SK-N-SH (cell line): Measurements from ENCODE around the gene PTPN4. TPM values are rescaled to one million over a fixed set of nuclear protein-coding genes. Genes with fewer than 3 reads are reported as not detected.

Experiments used
- CTCF ChIA-PET: fragments of 300-600, 350-600 bp; formaldehyde crosslinking; extraction: SDS; loops from one replicate; lab custom pipeline; 2021; lab: Yijun Ruan, JAX
- POLR2A ChIA-PET: fragments of 350-600 bp; sonication (Branson Sonifier 250); formaldehyde crosslinking; extraction: SDS; loops from one replicate; lab custom pipeline; 2020; ENCODE audit warnings: antibody characterized with exemption, inconsistent platforms; lab: Yijun Ruan, JAX
- DNase-seq: peaks from one replicate; pipeline ENCODE4 v3.0.0; 2012
- H2AFZ ChIP-seq: fragments of 200-600 bp; sonication (generic); 2 replicates; pipeline ENCODE4 v1.8.1; 2016; ENCODE audit warnings: antibody characterized with exemption, mild to moderate bottlenecking, low read depth
- H3F3A ChIP-seq: fragments of 200-600 bp; sonication (generic); replicated peaks from 2 replicates; pipeline ENCODE3; 2016; ENCODE audit warnings: antibody characterized with exemption, mild to moderate bottlenecking; ENCODE audit not compliant: insufficient read depth
- H3K27ac ChIP-seq, 2 experiments: fragments of 200-500 bp in 1 of 2; fragments of 200-600 bp in 1 of 2; sonication (Bioruptor generic) in 1 of 2; sonication (generic), shearing (Covaris generic) in 1 of 2; 2 replicates each; pipeline versions ENCODE4 v1.5.1 to v1.6.1; 2014 to 2016; ENCODE audit warnings: low read depth in 2 of 2, inconsistent platforms in 1 of 2, low read length in 1 of 2, mild to moderate bottlenecking in 1 of 2, mixed read lengths in 1 of 2
- H3K27me3 ChIP-seq: fragments of 200-600 bp; sonication (generic), shearing (Covaris generic); 2 replicates; pipeline ENCODE4 v1.6.1; 2016; ENCODE audit warnings: mixed run types; ENCODE audit not compliant: insufficient read depth
- H3K36me3 ChIP-seq, 2 experiments: fragments of 200-500 bp in 1 of 2; fragments of 200-600 bp in 1 of 2; sonication (Bioruptor generic) in 1 of 2; sonication (generic) in 1 of 2; replicated peaks in 1 of 2; 2 replicates each; pipeline versions ENCODE3 to v1.5.1; 2014 to 2016; ENCODE audit warnings: low read length in 1 of 2, mild to moderate bottlenecking in 1 of 2; ENCODE audit not compliant: insufficient read depth in 2 of 2, control insufficient read depth in 1 of 2
- H3K4me1 ChIP-seq, 2 experiments: fragments of 200-500 bp in 1 of 2; fragments of 200-600 bp in 1 of 2; sonication (Bioruptor generic) in 1 of 2; sonication (generic), shearing (Covaris generic) in 1 of 2; 2 replicates each; pipeline versions ENCODE4 v1.5.1 to v1.6.1; 2014 to 2016; ENCODE audit warnings: low read depth in 1 of 2, low read length in 1 of 2, mixed run types in 1 of 2; ENCODE audit not compliant: insufficient read depth in 2 of 2, control insufficient read depth in 1 of 2
- H3K4me2 ChIP-seq: fragments of 200-600 bp; sonication (generic), shearing (Covaris generic); 2 replicates; pipeline ENCODE4 v1.6.1; 2017; ENCODE audit warnings: mixed run types
- H3K4me3 ChIP-seq, 2 experiments: fragments of 200-500 bp in 1 of 2; fragments of 200-600 bp in 1 of 2; sonication (Bioruptor generic) in 1 of 2; sonication (generic), shearing (Covaris generic) in 1 of 2; 2 replicates each; pipeline versions ENCODE4 v1.5.1 to v1.8.1; 2014 to 2016; ENCODE audit warnings: low read depth in 2 of 2, inconsistent platforms in 1 of 2, low read length in 1 of 2, mild to moderate bottlenecking in 1 of 2, mixed read lengths in 1 of 2, moderate library complexity in 1 of 2
- H3K79me2 ChIP-seq: fragments of 200-600 bp; sonication (generic); 2 replicates; pipeline ENCODE4 v1.8.1; 2017; ENCODE audit warnings: mild to moderate bottlenecking; ENCODE audit not compliant: insufficient read depth
- H3K9ac ChIP-seq: fragments of 200-600 bp; sonication (generic); 2 replicates; pipeline ENCODE4 v1.6.1; 2017; ENCODE audit warnings: mixed run types
- H3K9me2 ChIP-seq: fragments of 200-600 bp; sonication (generic); 2 replicates; pipeline ENCODE4 v1.6.1; 2017; ENCODE audit warnings: mixed run types
- H3K9me3 ChIP-seq: fragments of 200-600 bp; sonication (generic); 2 replicates; pipeline ENCODE4 v1.6.1; 2017; ENCODE audit warnings: mixed run types, mild to moderate bottlenecking, moderate library complexity
- H4K20me1 ChIP-seq: fragments of 200-600 bp; sonication (generic); 2 replicates; pipeline ENCODE4 v1.6.1; 2017; ENCODE audit warnings: mild to moderate bottlenecking, mixed run types; ENCODE audit not compliant: insufficient read depth
- CHD2 ChIP-seq: fragments of 150-350 bp; IDR thresholded peaks from 2 replicates; pipeline ENCODE4 v1.6.1; 2018; ENCODE audit warnings: low read length; ENCODE audit not compliant: partially characterized antibody
- ELF1 ChIP-seq: IDR thresholded peaks from 2 replicates; pipeline ENCODE4 v1.4.0; 2012
- EP300 ChIP-seq, 2 experiments: IDR thresholded peaks; 2 replicates each; pipeline versions ENCODE4 v1.4.0 to v1.6.1; 2012; ENCODE audit warnings: borderline replicate concordance in 1 of 2, low read depth in 1 of 2, low read length in 1 of 2
- FOXM1 ChIP-seq: IDR thresholded peaks from 2 replicates; pipeline ENCODE4 v1.4.0; 2012; ENCODE audit warnings: low read depth, mild to moderate bottlenecking
- JUND ChIP-seq: IDR thresholded peaks from 2 replicates; pipeline ENCODE4 v1.4.0; 2012
- MEF2A ChIP-seq: IDR thresholded peaks from 2 replicates; pipeline ENCODE4 v1.4.0; 2012; ENCODE audit warnings: low read depth, borderline replicate concordance
- NFIC ChIP-seq: IDR thresholded peaks from 2 replicates; pipeline ENCODE4 v1.4.0; 2012; ENCODE audit warnings: borderline replicate concordance
- NRF1 ChIP-seq: IDR thresholded peaks from 2 replicates; pipeline ENCODE4 v1.6.1; 2012; ENCODE audit warnings: low read depth, mild to moderate bottlenecking, low read length
- RAD21 ChIP-seq: IDR thresholded peaks from 2 replicates; pipeline ENCODE4 v1.6.1; 2012; ENCODE audit warnings: mild to moderate bottlenecking, low read length
- RXRA ChIP-seq: IDR thresholded peaks from 2 replicates; pipeline ENCODE4 v1.4.0; 2012; ENCODE audit warnings: low read depth, mild to moderate bottlenecking, borderline replicate concordance
- SMC3 ChIP-seq: IDR thresholded peaks from 2 replicates; pipeline ENCODE4 v1.6.1; 2012; ENCODE audit warnings: low read depth, low read length, improper control_type of control experiment
- TAF1 ChIP-seq: IDR thresholded peaks from 2 replicates; pipeline ENCODE4 v1.6.1; 2012; ENCODE audit warnings: low read depth, mild to moderate bottlenecking, low read length, moderate library complexity, borderline replicate concordance
- TCF12 ChIP-seq: IDR thresholded peaks from 2 replicates; pipeline ENCODE4 v1.4.0; 2012
- TEAD4 ChIP-seq: IDR thresholded peaks from 2 replicates; pipeline ENCODE4 v1.4.0; 2012; ENCODE audit warnings: mild to moderate bottlenecking, borderline replicate concordance; ENCODE audit not compliant: insufficient read depth
- WGBS: methylation state at CpG from one replicate; pipeline ENCODE4 v1.1.6; 2017; ENCODE audit warnings: low lambda C conversion rate; 5-methylcytosine and 5-hydroxymethylcytosine counted together
- polyA plus RNA-seq, 3 experiments: library from polyadenylated mRNA; depleted of rRNA; stranded (reverse); fragments of >200 nt; gene quantifications; 2 replicates each; pipeline ENCODE4 v1.2.3, GENCODE V29; 2012
- TF ChIP-seq, protein P1 (sequence below): fragments of 150-350 bp; IDR thresholded peaks from 2 replicates; pipeline ENCODE4 v1.6.1; 2017; ENCODE audit warnings: antibody characterized with exemption, low read length, low read depth, borderline replicate concordance
- TF ChIP-seq, protein P2 (sequence below): fragments of 200-600 bp; sonication (generic); IDR thresholded peaks from 2 replicates; pipeline ENCODE4 v1.6.1; 2017; ENCODE audit warnings: antibody characterized with exemption, mild to moderate bottlenecking, moderate library complexity
- TF ChIP-seq, protein P3 (sequence below): IDR thresholded peaks from 2 replicates; pipeline ENCODE4; 2012
- TF ChIP-seq, protein P4 (sequence below): IDR thresholded peaks from 2 replicates; pipeline ENCODE4 v1.4.0; 2012; ENCODE audit warnings: low read depth, borderline replicate concordance

The PTPN4 gene
- polyA plus RNA-seq, 1 of the 3 experiments (the other 2 are of a cell fraction): 6.2 TPM

DNA sequence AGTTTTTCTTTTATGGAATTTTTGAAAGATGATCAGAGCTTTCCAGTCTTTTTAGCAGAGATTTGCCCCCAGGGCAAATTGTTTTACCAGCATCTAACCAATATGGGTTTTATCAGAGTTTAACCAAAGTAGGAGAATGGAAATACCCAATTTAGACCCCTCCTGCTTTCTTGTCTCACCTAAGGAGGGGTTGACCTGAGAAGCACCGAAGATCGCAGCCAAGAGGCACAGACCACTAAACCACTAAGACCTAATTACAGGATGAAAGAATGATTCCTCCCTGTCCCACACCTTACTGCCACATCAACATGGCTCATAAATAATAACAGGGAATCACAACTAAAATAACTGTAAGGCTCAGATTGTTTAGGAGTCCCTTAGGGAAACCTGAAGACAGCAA lies 141.3 kb downstream of the PTPN4 start:
- CTCF ChIA-PET: no interaction called here
- WGBS: 100% methylated on average over 2 of the region's 2 CpGs
- Histone ChIP-seq H4K20me1 (no peaks in the 10 kb centered on the region), H3K9me3 (0 out of 2 replicates have a peak, but pooled peaks cover 4% of the 10 kb centered on the region), H3K4me2 (no peak overlapping the region), H3K9ac (no peak overlapping the region), H3K27me3 (no peaks in the 10 kb centered on the region), H2AFZ (no peak overlapping the region), H3K9me2 (no peaks in the 10 kb centered on the region), H3K4me1 (no peaks in the 10 kb centered on the region; a peak in 1 of 4 replicates), H3K4me3 (no peak overlapping the region), H3K27ac (no peak overlapping the region), H3F3A (no peaks in the 10 kb centered on the region), H3K79me2 (no peaks in the 10 kb centered on the region), H3K36me3 (peaks cover 45 to 47% of the 10 kb centered on the region in 2 experiments)
- no peak for DNase-seq
- POLR2A ChIA-PET: no interaction called here
- no peak for TF ChIP-seq RAD21
- TF ChIP-seq JUND: no peak
- TF ChIP-seq TEAD4: no peak
- no peak for TF ChIP-seq ELF1
- TF ChIP-seq SMC3: no peak
- TF ChIP-seq TAF1: no peak
- TF ChIP-seq NRF1: no peak
- TF ChIP-seq, protein P1, sequence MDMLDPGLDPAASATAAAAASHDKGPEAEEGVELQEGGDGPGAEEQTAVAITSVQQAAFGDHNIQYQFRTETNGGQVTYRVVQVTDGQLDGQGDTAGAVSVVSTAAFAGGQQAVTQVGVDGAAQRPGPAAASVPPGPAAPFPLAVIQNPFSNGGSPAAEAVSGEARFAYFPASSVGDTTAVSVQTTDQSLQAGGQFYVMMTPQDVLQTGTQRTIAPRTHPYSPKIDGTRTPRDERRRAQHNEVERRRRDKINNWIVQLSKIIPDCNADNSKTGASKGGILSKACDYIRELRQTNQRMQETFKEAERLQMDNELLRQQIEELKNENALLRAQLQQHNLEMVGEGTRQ: no peak
- no peak for TF ChIP-seq FOXM1
- no peak for TF ChIP-seq MEF2A
- no peak for TF ChIP-seq NFIC
- TF ChIP-seq, protein P2, sequence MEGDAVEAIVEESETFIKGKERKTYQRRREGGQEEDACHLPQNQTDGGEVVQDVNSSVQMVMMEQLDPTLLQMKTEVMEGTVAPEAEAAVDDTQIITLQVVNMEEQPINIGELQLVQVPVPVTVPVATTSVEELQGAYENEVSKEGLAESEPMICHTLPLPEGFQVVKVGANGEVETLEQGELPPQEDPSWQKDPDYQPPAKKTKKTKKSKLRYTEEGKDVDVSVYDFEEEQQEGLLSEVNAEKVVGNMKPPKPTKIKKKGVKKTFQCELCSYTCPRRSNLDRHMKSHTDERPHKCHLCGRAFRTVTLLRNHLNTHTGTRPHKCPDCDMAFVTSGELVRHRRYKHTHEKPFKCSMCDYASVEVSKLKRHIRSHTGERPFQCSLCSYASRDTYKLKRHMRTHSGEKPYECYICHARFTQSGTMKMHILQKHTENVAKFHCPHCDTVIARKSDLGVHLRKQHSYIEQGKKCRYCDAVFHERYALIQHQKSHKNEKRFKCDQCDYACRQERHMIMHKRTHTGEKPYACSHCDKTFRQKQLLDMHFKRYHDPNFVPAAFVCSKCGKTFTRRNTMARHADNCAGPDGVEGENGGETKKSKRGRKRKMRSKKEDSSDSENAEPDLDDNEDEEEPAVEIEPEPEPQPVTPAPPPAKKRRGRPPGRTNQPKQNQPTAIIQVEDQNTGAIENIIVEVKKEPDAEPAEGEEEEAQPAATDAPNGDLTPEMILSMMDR: no peak
- TF ChIP-seq, protein P3, sequence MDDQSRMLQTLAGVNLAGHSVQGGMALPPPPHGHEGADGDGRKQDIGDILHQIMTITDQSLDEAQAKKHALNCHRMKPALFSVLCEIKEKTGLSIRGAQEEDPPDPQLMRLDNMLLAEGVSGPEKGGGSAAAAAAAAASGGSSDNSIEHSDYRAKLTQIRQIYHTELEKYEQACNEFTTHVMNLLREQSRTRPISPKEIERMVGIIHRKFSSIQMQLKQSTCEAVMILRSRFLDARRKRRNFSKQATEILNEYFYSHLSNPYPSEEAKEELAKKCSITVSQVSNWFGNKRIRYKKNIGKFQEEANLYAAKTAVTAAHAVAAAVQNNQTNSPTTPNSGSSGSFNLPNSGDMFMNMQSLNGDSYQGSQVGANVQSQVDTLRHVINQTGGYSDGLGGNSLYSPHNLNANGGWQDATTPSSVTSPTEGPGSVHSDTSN: no peak

DNA sequence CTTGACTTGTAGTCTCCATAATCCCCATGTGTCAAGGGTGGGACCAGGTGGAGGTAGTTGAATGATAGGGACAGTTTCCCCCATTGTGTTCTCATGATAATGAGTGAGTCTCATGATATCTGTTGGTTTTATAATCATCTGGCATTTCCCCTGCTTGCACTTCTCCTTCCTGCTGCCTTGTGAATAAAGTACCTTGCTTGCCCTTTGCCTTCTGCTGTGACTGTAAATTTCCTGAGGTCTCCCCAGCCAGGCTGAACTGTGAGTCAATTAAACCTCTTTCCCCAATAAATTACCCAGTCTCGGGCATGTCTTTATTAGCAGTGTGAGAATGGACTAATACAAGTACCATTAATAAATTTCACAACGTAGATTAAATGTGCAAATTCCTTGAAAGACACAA lies 150.8 kb downstream of the PTPN4 start:
- Histone ChIP-seq H3K27me3 (no peaks in the 10 kb centered on the region), H3K79me2 (no peaks in the 10 kb centered on the region), H3K27ac (no peak overlapping the region), H3F3A (no peaks in the 10 kb centered on the region), H2AFZ (no peak overlapping the region), H3K9me2 (no peaks in the 10 kb centered on the region), H3K4me1 (no peaks in the 10 kb centered on the region), H3K9me3 (no peaks in the 10 kb centered on the region), H3K4me3 (no peak overlapping the region), H3K9ac (no peak overlapping the region), H4K20me1 (no peaks in the 10 kb centered on the region), H3K36me3 (peaks cover 5 to 21% of the 10 kb centered on the region in 2 experiments), H3K4me2 (no peak overlapping the region)
- POLR2A ChIA-PET: no interaction called here
- 97% methylated on average over 2 of the region's 2 CpGs for WGBS
- no peak for DNase-seq
- CTCF ChIA-PET: no interaction called here
- no peak for TF ChIP-seq SMC3
- no peak for TF ChIP-seq CHD2
- no peak for TF ChIP-seq TCF12
- TF ChIP-seq, protein P2: no peak
- TF ChIP-seq JUND: no peak
- TF ChIP-seq ELF1: no peak
- TF ChIP-seq, protein P1: no peak
- TF ChIP-seq, protein P3: no peak
- TF ChIP-seq FOXM1: no peak
- TF ChIP-seq RAD21: no peak
- no peak for TF ChIP-seq EP300 (IDR thresholded peaks at IDR 0.05; ENCODE audit: borderline replicate concordance in 1 of 2, low read depth in 1 of 2, low read length in 1 of 2)
- TF ChIP-seq, protein P4, sequence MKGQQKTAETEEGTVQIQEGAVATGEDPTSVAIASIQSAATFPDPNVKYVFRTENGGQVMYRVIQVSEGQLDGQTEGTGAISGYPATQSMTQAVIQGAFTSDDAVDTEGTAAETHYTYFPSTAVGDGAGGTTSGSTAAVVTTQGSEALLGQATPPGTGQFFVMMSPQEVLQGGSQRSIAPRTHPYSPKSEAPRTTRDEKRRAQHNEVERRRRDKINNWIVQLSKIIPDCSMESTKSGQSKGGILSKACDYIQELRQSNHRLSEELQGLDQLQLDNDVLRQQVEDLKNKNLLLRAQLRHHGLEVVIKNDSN: no peak
- no peak for TF ChIP-seq NFIC
- no peak for TF ChIP-seq RXRA
- no peak for TF ChIP-seq NRF1
